Uterus (tissue), 4 donors: ENCODE measurements around the gene GAMT. TPM values are rescaled to one million over a fixed set of nuclear protein-coding genes. Genes with fewer than 3 reads are reported as not detected.

ENCODE experiments used
- DNase-seq, 2 donors: peaks; one replicate each; pipeline ENCODE4 v3.0.0-alpha.2; 2019 to 2020
- H3K27ac ChIP-seq, 2 donors: fragments of 200-600 bp; sonication (generic); 1 replicate in 1 of 2; 2 replicates in 1 of 2; pipeline ENCODE4 v1.5.1; 2016 to 2018
- H3K27me3 ChIP-seq, 2 donors: fragments of 200-600 bp; sonication (generic); one replicate each; pipeline ENCODE4 v1.5.1; 2018 to 2019; ENCODE audit warnings: control low read depth in 1 of 2
- H3K36me3 ChIP-seq, 2 donors: fragments of 200-600 bp; sonication (generic); one replicate each; pipeline ENCODE4 v1.5.1; 2019; ENCODE audit warnings: control low read depth in 1 of 2
- H3K4me1 ChIP-seq, 2 donors: fragments of 200-600 bp; sonication (generic); one replicate each; pipeline ENCODE4 v1.5.1; 2018 to 2019; ENCODE audit warnings: control low read depth in 1 of 2
- H3K4me3 ChIP-seq, 2 donors: fragments of 200-600 bp; sonication (generic); 1 replicate in 1 of 2; 2 replicates in 1 of 2; pipeline ENCODE4 v1.5.1; 2018 to 2019; ENCODE audit warnings: mild to moderate bottlenecking in 1 of 2
- H3K9me3 ChIP-seq, 2 donors: fragments of 200-600 bp; sonication (generic); one replicate each; pipeline ENCODE4 v1.5.1; 2019; ENCODE audit warnings: control low read depth in 1 of 2
- CTCF ChIP-seq, 4 experiments: fragments of 200-600 bp in 2 of 4; fragments of 450-650 bp in 2 of 4; sonication (generic) in 2 of 4; IDR thresholded peaks; one replicate each; pipeline ENCODE4 v1.5.1; 2016 to 2019; ENCODE audit warnings: antibody characterized with exemption in 4 of 4, mild to moderate bottlenecking in 2 of 4, moderate library complexity in 1 of 4
- POLR2A ChIP-seq, 2 donors: fragments of 450-650 bp; IDR thresholded peaks; one replicate each; pipeline ENCODE4 v1.6.1; 2016; ENCODE audit warnings: antibody characterized with exemption in 2 of 2, mild to moderate bottlenecking in 1 of 2, moderate library complexity in 1 of 2
- intact Hi-C: fragments of 100-400 bp; cut with DNase I; formaldehyde crosslinking; loops from one replicate; pipeline ENCODE4 v1.15.1; 2023; ENCODE audit warnings: low total_unique reads
- total RNA-seq, 4 donors: library from RNA; depleted of rRNA in 3 of 4; stranded (reverse); fragments of >200 nt in 3 of 4; gene quantifications; one replicate each; pipeline versions ENCODE4 v1.1.0 to v1.2.4, GENCODE V29; 2014 to 2023
- donor health status: DM: yes; HTN: yes; CAD: no.

GAMT gene
- total RNA-seq, 4 donors from 2014 or later = 3.3 to 14.4 (median 8.4) TPM

- intact Hi-C loops = no loop called here
- no peak overlapping the region for H3K27ac ChIP-seq
- H3K36me3 ChIP-seq = no peaks in the 10 kb centered on the region
Measured at GRCh38 chr19:1427221-1427920, 26.0 kb upstream of the GAMT start.

GRCh38 chr19:1426736-1427135, 25.4 kb upstream of the GAMT start:
- no peak for DNase-seq
- Histone ChIP-seq H3K9me3 (no peaks in the 10 kb centered on the region), H3K4me3 (no peak overlapping the region), H3K27ac (no peak overlapping the region), H3K27me3 (no peaks in the 10 kb centered on the region), H3K36me3 (no peaks in the 10 kb centered on the region), H3K4me1 (peaks cover 0 to 6% of the 10 kb centered on the region in 2 donors)
- TF ChIP-seq POLR2A (IDR thresholded peaks at IDR 0.05) = no peak
- no peak for TF ChIP-seq CTCF (IDR thresholded peaks at IDR 0.05)
- intact Hi-C loops = no loop called here

More at GRCh38 chr19:1427221-1427920, 26.0 kb upstream of the GAMT start:
- DNase-seq = no peak
- Histone ChIP-seq H3K4me1 (peaks cover 0 to 6% of the 10 kb centered on the region in 2 donors), H3K4me3 (no peak overlapping the region), H3K9me3 (no peaks in the 10 kb centered on the region), H3K27me3 (no peaks in the 10 kb centered on the region)
- TF ChIP-seq CTCF (IDR thresholded peaks at IDR 0.05) = no peak
- no peak for TF ChIP-seq POLR2A (IDR thresholded peaks at IDR 0.05)

- H3K27me3 ChIP-seq = no peaks in the 10 kb centered on the region
- H3K4me3 ChIP-seq = no peak overlapping the region
- H3K27ac ChIP-seq = no peak overlapping the region
- no peaks in the 10 kb centered on the region for H3K36me3 ChIP-seq
- no peaks in the 10 kb centered on the region for H3K9me3 ChIP-seq
- intact Hi-C loops = no loop called here
- H3K4me1 ChIP-seq = peaks cover 0 to 6% of the 10 kb centered on the region in 2 donors
- TF ChIP-seq CTCF (IDR thresholded peaks at IDR 0.05) (no peak), POLR2A (IDR thresholded peaks at IDR 0.05) (no peak)
- no peak for DNase-seq
Measured at GRCh38 chr19:1425902-1426301, 24.6 kb upstream of the GAMT start.

GRCh38 chr19:1425102-1425837, 23.9 kb upstream of the GAMT start:
- no peak overlapping the region for H3K4me3 ChIP-seq

More at GRCh38 chr19:1425102-1425837, 23.9 kb upstream of the GAMT start:
- no peak for TF ChIP-seq CTCF (IDR thresholded peaks at IDR 0.05)
- TF ChIP-seq POLR2A (IDR thresholded peaks at IDR 0.05) = no peak
- Histone ChIP-seq H3K9me3 (no peaks in the 10 kb centered on the region), H3K36me3 (no peaks in the 10 kb centered on the region), H3K27ac (no peak overlapping the region), H3K4me1 (peaks cover 0 to 6% of the 10 kb centered on the region in 2 donors), H3K27me3 (no peaks in the 10 kb centered on the region)
- DNase-seq = no peak
- intact Hi-C loops = no loop called here
